Erythroblast (primary cell): ENCODE results near the gene NNAT.

ENCODE experiments used
- GATA1 ChIP-seq: IDR thresholded peaks from 2 replicates; pipeline ENCODE4 v1.6.1; 2011; ENCODE audit warnings: low read depth, mild to moderate bottlenecking, control low read depth, low read length, moderate library complexity
- POLR2A ChIP-seq: IDR thresholded peaks from 2 replicates; pipeline ENCODE4 v1.6.1; 2011; ENCODE audit warnings: mild to moderate bottlenecking, low read length

GRCh38 chr20:37567671-37568588, 46.9 kb downstream of the NNAT start:
- TF ChIP-seq POLR2A (no peak), GATA1 (no peak)
